B cell (primary cell): ENCODE data around the gene FBN2. TPM values are rescaled to one million over a fixed set of nuclear protein-coding genes. Genes with fewer than 3 reads are reported as not detected.

Source experiments
- ATAC-seq: fragments of 200-7000 bp; cut with Tn5 transposase; one replicate; pipeline ENCODE4 v1.10.0; 2021; ENCODE audit warnings: low read depth, mild to moderate bottlenecking, moderate number of reproducible peaks, moderate library complexity
- CTCF ChIA-PET: fragments of 350-600 bp; sonication (Branson Sonifier 250); formaldehyde crosslinking; loops from one replicate; lab custom pipeline; 2021; ENCODE audit warnings: antibody characterized with exemption, inconsistent platforms; lab: Charles Lee
- POLR2A ChIA-PET: fragments of 350-600 bp; sonication (Branson Sonifier 250); formaldehyde crosslinking; loops from one replicate; lab custom pipeline; 2021; ENCODE audit warnings: antibody characterized with exemption; lab: Charles Lee
- DNase-seq: peaks from one replicate; pipeline ENCODE4 v3.0.0; 2013
- H2AFZ ChIP-seq: 2 replicates; pipeline ENCODE4 v1.6.1; 2012; ENCODE audit warnings: mild to moderate bottlenecking, low read depth, low read length; ENCODE audit not compliant: insufficient read depth, poor library complexity, severe bottlenecking
- H3K27ac ChIP-seq, 2 donors: 1 replicate in 1 of 2; 2 replicates in 1 of 2; pipeline ENCODE4 v1.5.1; 2012 to 2013; ENCODE audit warnings: low read length in 2 of 2, mild to moderate bottlenecking in 2 of 2, moderate library complexity in 1 of 2
- H3K27me3 ChIP-seq, 4 experiments: fragments of 200-600 bp in 1 of 4; sonication (generic) in 1 of 4; replicated peaks in 1 of 4; 1 replicate in 2 of 4; 2 replicates in 2 of 4; pipeline versions ENCODE4 v1.6.1 to v1.7.0; 2013 to 2016; ENCODE audit warnings: low read length in 3 of 4, mild to moderate bottlenecking in 2 of 4, mixed read lengths in 1 of 4, moderate library complexity in 1 of 4; ENCODE audit not compliant: insufficient read depth in 4 of 4, control insufficient read depth in 3 of 4; ENCODE audit errors: control extremely low read depth in 1 of 4
- H3K36me3 ChIP-seq, 2 experiments: replicated peaks in 1 of 2; 1 replicate in 1 of 2; 2 replicates in 1 of 2; pipeline versions ENCODE4 v1.6.1 to v1.7.1; 2013; ENCODE audit warnings: low read length in 1 of 2; ENCODE audit not compliant: insufficient read depth in 2 of 2, control insufficient read depth in 1 of 2; ENCODE audit errors: control extremely low read depth in 1 of 2, extremely low read depth in 1 of 2
- H3K4me1 ChIP-seq, 2 donors: fragments of 200-600 bp in 1 of 2; sonication (generic) in 1 of 2; 1 replicate in 1 of 2; 2 replicates in 1 of 2; pipeline versions ENCODE4 v1.5.1 to v1.6.1; 2013 to 2017; ENCODE audit warnings: low read length in 2 of 2; ENCODE audit not compliant: control insufficient read depth in 2 of 2, insufficient read depth in 2 of 2
- H3K4me2 ChIP-seq: replicated peaks from 2 replicates; pipeline ENCODE3; 2012; ENCODE audit warnings: mild to moderate bottlenecking, low read depth, low read length; ENCODE audit not compliant: poor library complexity, severe bottlenecking
- H3K4me3 ChIP-seq, 5 experiments: fragments of 200-600 bp in 1 of 5; sonication (generic) in 1 of 5; 1 replicate in 3 of 5; 2 replicates in 2 of 5; pipeline versions ENCODE4 v1.5.1 to v1.7.0; 2011 to 2016; ENCODE audit warnings: low read length in 4 of 5, mild to moderate bottlenecking in 4 of 5, low read depth in 2 of 5, control low read depth in 1 of 5, moderate library complexity in 1 of 5; ENCODE audit not compliant: insufficient read depth in 1 of 5; ENCODE audit errors: control extremely low read depth in 1 of 5, extremely low read depth in 1 of 5
- H3K79me2 ChIP-seq: fragments of 200-600 bp; sonication (generic); one replicate; pipeline ENCODE4 v1.6.0; 2016; ENCODE audit warnings: low read length; ENCODE audit not compliant: control insufficient read depth, insufficient read depth
- H3K9ac ChIP-seq: fragments of 200-600 bp; sonication (generic); 2 replicates; pipeline ENCODE4 v1.6.1; 2017; ENCODE audit warnings: mild to moderate bottlenecking, low read length, moderate library complexity
- H3K9me3 ChIP-seq, 3 donors: one replicate each; pipeline versions ENCODE4 v1.6.1 to v1.7.1; 2013; ENCODE audit warnings: low read length in 2 of 3; ENCODE audit not compliant: control insufficient read depth in 2 of 3, insufficient read depth in 1 of 3; ENCODE audit errors: control extremely low read depth in 1 of 3
- H4K20me1 ChIP-seq: 2 replicates; pipeline ENCODE4 v1.6.0; 2012; ENCODE audit warnings: mild to moderate bottlenecking, low read length; ENCODE audit not compliant: insufficient read depth, control insufficient read depth, poor library complexity, severe bottlenecking
- H3K27ac Mint-ChIP-seq: one replicate; pipeline ENCODE4 v1.8.0; 2021; ENCODE audit warnings: mixed read lengths
- H3K27me3 Mint-ChIP-seq: one replicate; pipeline ENCODE4 v1.8.0; 2021; ENCODE audit warnings: mixed read lengths
- H3K4me1 Mint-ChIP-seq: one replicate; pipeline ENCODE4 v1.8.0; 2021; ENCODE audit warnings: mixed read lengths
- H3K4me3 Mint-ChIP-seq: one replicate; pipeline ENCODE4 v1.8.0; 2021; ENCODE audit warnings: mixed read lengths
- H3K9me3 Mint-ChIP-seq: one replicate; pipeline ENCODE4 v1.8.0; 2022; ENCODE audit warnings: mixed read lengths; ENCODE audit not compliant: insufficient read depth
- EZH2 ChIP-seq: IDR thresholded peaks from 2 replicates; pipeline ENCODE4 v1.6.1; 2012; ENCODE audit warnings: borderline replicate concordance, low read depth, mild to moderate bottlenecking, moderate library complexity, low read length; ENCODE audit not compliant: insufficient read depth, poor library complexity, severe bottlenecking
- WGBS: methylation state at CpG from one replicate; pipeline ENCODE4 v1.1.5; 2013; ENCODE audit warnings: missing lambda C conversion rate; ENCODE audit not compliant: insufficient coverage; 5-methylcytosine and 5-hydroxymethylcytosine counted together
- intact Hi-C: fragments of 100-400 bp; cut with micrococcal nuclease; formaldehyde crosslinking; loops from one replicate; pipeline ENCODE4 v1.10.0; 2022
- polyA plus RNA-seq: library from polyadenylated mRNA; depleted of rRNA; stranded (reverse); fragments of >200 nt; gene quantifications from 2 replicates; pipeline ENCODE4 v1.2.3, GENCODE V29; 2012
- total RNA-seq, 2 donors: library from RNA; stranded (reverse); fragments of 120-200 nt in 1 of 2; gene quantifications; 1 replicate in 1 of 2; 2 replicates in 1 of 2; pipeline versions ENCODE4 v1.2.3 to v1.2.4, GENCODE V29; 2013 to 2022
- TF ChIP-seq, protein P1 (sequence below): fragments of 200-600 bp; IDR thresholded peaks from one replicate; pipeline ENCODE4 v1.8.0; 2022; ENCODE audit warnings: antibody characterized with exemption, mild to moderate bottlenecking

The FBN2 gene
- total and polyA plus RNA-seq, 2 donors (not counting 1 experiment from before 2014, with no cell fraction given), result 0.03 TPM; not detected in 1

DNA sequence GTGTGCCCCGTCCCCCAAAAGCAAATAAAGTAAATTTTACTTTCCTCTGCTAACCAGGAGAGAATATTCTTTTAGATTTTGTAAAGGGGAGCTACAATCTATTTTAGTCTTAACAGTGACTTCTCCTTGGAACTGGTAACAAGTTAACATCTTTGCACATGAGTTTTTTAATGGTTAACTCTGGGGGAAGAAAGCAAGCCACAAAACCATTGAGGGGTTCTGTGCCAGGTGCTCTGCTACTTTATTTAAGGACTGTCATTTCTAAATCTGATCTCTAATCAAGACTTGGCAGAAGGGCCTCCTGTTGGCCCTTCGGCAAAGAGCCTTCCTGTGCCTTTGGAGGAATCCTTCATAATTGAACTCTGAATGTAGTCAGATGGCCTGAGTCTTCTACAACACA is 301.0 kb downstream of the FBN2 start:
- H3K27me3 ChIP-seq, result no peaks in the 10 kb centered on the region
- H3K4me2 ChIP-seq, result no peak overlapping the region
- DNase-seq (no peak), ATAC-seq (no peak)
- Mint-ChIP-seq H3K27ac (no peak overlapping the region), H3K4me3 (no peak overlapping the region), H3K4me1 (no peaks in the 10 kb centered on the region), H3K27me3 (peaks cover 12% of the 10 kb centered on the region), H3K9me3 (no peaks in the 10 kb centered on the region)
- intact Hi-C loops, result no loop called here
- no peaks in the 10 kb centered on the region for H4K20me1 ChIP-seq
- WGBS, result 86% methylated on average over 1 of the region's 2 CpGs
- TF ChIP-seq, protein P1, sequence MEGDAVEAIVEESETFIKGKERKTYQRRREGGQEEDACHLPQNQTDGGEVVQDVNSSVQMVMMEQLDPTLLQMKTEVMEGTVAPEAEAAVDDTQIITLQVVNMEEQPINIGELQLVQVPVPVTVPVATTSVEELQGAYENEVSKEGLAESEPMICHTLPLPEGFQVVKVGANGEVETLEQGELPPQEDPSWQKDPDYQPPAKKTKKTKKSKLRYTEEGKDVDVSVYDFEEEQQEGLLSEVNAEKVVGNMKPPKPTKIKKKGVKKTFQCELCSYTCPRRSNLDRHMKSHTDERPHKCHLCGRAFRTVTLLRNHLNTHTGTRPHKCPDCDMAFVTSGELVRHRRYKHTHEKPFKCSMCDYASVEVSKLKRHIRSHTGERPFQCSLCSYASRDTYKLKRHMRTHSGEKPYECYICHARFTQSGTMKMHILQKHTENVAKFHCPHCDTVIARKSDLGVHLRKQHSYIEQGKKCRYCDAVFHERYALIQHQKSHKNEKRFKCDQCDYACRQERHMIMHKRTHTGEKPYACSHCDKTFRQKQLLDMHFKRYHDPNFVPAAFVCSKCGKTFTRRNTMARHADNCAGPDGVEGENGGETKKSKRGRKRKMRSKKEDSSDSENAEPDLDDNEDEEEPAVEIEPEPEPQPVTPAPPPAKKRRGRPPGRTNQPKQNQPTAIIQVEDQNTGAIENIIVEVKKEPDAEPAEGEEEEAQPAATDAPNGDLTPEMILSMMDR, result no peak
- TF ChIP-seq EZH2, result no peak
- no peak overlapping the region for H3K9ac ChIP-seq
- ChIA-PET CTCF (no interaction called here), POLR2A (no interaction called here)
- no peak overlapping the region for H3K27ac ChIP-seq
- no peaks in the 10 kb centered on the region for H3K79me2 ChIP-seq
- no peaks in the 10 kb centered on the region for H3K36me3 ChIP-seq
- no peaks in the 10 kb centered on the region for H3K4me1 ChIP-seq
- H2AFZ ChIP-seq, result no peak overlapping the region
- H3K4me3 ChIP-seq, result no peak overlapping the region
- H3K9me3 ChIP-seq, result no peaks in the 10 kb centered on the region

DNA sequence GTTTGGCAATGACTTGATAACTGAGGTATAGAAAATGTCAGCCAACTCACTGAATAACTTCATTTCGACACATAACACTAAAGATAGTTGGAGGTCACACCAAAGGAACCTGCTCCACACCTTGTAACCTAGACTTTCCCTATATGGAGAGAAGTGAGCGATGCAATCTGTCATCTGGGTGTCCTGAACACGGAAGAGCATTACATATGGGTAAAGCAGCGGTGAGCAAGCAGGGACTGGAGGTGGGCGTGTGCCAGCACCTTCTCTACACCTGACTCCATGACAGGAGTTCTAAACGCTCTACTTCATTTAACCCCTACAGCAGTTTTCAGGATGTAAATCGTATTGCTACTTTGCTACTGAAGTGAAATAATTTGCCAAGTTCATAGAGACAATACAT is 301.7 kb downstream of the FBN2 start:
- no peak for TF ChIP-seq EZH2
- TF ChIP-seq, protein P1, result no peak
- intact Hi-C loops, result no loop called here
- Histone ChIP-seq H3K9ac (no peak overlapping the region), H3K4me3 (no peak overlapping the region), H4K20me1 (no peaks in the 10 kb centered on the region), H3K79me2 (no peaks in the 10 kb centered on the region), H3K4me1 (no peaks in the 10 kb centered on the region), H3K36me3 (no peaks in the 10 kb centered on the region), H3K4me2 (no peak overlapping the region), H3K9me3 (no peaks in the 10 kb centered on the region), H2AFZ (no peak overlapping the region), H3K27me3 (no peaks in the 10 kb centered on the region), H3K27ac (no peak overlapping the region)
- no peak for DNase-seq
- Mint-ChIP-seq H3K27me3 (peaks cover 12% of the 10 kb centered on the region), H3K27ac (no peak overlapping the region), H3K4me3 (no peak overlapping the region), H3K9me3 (no peaks in the 10 kb centered on the region), H3K4me1 (no peaks in the 10 kb centered on the region)
- ChIA-PET POLR2A (no interaction called here), CTCF (no interaction called here)
- 83% methylated on average over 4 of the region's 7 CpGs for WGBS
- no peak for ATAC-seq
